NCI-H1048 (cell line): Measurements from ENCODE around the gene SCAPER.

Experiments
- DNase-seq: peaks from one replicate; lab custom pipeline; 2025; lab: John Stamatoyannopoulos, UW

SCAPER gene

DNA sequence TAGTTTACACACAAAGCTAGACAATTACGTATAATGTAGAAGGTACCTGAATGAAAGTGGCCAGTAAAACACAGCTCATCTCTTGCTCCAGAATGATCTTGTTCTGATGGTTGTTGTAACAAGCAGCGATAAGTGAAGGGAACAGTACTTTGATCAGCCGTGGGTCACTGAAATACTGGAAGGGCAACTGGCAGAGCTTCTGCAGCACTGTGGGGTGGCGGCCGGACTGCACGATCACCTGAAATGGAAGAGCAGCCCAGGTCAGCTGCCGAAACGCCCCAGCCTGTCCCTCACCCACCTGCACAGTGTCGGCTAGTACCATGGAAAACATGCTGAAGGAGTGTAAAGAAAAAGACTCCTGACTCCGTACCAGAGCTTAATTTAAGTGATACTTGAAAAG lies 551.2 kb downstream of the SCAPER start:
- DNase-seq, result no peak

- no peak for DNase-seq
These were observed 552.0 kb downstream of the SCAPER start for GRCh38 chr15:76353023-76353577.

- no peak for DNase-seq
These were observed 555.7 kb downstream of the SCAPER start for GRCh38 chr15:76349301-76350070.

GRCh38 chr15:76347482-76348055 lies 557.6 kb downstream of the SCAPER start:
- DNase-seq, result no peak

GRCh38 chr15:76346669-76347481 lies 558.3 kb downstream of the SCAPER start:
- DNase-seq, result no peak

DNA sequence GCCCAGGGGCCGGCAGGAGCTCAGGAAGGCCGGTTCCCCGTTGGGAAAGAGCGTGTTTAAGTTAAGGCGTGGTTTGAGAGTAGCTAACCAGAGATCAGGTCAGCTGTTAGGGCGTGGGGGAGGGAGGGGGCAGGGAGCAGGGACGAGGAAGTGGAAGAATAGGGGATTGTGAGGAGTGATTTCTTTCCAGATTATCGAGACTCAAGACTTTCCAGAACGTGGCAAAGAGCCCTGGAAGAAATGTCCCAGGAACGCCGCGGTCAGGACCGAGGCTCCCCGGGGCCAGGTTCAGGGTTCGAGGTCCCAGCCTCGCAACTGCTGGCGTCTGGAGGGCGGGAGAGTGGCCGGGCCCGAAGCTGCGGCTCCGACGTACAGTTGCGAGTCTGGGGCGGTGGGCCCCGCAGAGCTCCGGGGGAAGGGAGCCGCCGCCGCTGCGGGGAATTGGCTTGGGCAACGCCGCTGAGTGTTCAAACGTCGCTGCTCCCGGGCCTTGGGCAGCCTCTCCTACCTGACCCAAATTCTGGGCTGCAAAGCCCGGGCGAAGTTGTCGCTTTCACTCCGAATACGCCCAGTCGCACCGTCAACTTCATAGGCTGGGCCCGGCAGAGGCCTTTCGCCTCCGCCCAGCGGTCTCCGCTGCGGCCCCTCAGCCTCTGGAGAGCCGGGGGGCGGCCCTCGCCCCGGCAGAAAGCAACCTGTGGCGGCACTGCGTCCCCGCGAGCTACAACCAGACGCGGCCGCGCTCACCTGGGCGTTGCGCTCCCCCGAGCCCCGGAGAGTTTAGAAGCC lies 559.1 kb downstream of the SCAPER start:
- no peak for DNase-seq

- DNase-seq, result no peak
These were observed 559.6 kb downstream of the SCAPER start for GRCh38 chr15:76345583-76345879.

DNA sequence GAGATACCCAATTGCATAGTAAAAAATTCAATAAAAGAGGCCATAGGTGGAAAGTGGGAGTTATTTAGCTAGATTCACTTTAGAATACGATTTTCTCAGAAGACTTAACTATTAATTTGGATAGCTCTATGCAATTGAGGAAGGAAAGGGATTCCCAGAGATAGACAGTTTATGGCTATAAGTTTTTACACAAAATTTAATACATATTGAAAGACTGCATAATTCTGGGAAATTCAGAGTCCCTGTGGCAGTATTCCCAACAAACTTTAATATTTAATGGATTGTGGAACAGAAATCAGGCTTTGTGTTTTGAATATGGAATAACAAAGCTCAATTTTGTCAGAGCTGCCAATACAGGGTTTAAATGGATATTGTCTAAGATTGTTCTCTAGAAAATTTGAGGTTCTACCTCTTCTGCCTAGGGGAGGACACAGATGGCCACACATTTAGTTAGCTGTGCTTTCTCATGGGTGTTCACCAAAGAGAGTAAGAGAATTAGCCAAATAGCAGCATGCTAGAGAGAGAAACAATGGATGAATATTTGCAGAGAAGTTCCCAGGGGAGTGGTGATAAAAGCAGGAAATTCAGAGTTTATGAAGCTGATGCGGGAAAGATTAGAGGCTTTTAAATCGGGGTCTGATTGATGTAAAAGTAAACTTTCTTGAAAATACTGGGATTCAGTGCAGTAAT lies 560.1 kb downstream of the SCAPER start:
- DNase-seq, result no peak

DNA sequence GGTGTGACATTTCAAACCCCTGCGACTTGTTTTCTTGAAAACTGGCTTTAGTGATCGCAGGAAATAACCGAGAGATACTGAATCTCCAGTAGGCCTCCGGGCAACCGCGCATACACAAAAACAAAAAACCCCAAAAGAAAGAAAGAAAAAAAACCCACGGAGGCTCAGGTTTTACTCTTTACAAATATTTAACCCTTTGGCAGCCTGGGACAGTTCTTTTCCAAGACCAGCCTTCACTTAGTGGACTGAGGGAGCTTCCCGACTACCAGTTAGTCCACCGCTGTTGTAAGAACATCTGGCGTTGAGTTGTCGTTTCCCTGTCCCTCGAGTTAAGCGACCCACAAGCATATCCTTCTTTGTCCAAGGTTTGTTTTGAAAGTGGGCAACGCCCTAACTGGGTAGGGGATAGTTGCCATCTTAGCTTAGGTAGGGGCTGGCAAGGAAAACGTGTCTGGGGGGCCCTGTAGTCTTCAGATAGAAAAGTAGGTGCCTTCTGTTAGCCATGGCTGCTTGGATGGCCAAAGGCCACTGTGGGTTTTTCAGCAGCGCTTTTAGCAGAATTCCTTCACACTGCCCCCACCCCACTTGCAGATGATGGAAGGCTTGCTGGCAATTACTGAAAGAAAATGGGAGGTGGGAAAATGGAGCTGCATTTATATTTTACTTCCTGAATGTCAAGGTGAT lies 561.7 kb downstream of the SCAPER start:
- DNase-seq, result no peak

DNA sequence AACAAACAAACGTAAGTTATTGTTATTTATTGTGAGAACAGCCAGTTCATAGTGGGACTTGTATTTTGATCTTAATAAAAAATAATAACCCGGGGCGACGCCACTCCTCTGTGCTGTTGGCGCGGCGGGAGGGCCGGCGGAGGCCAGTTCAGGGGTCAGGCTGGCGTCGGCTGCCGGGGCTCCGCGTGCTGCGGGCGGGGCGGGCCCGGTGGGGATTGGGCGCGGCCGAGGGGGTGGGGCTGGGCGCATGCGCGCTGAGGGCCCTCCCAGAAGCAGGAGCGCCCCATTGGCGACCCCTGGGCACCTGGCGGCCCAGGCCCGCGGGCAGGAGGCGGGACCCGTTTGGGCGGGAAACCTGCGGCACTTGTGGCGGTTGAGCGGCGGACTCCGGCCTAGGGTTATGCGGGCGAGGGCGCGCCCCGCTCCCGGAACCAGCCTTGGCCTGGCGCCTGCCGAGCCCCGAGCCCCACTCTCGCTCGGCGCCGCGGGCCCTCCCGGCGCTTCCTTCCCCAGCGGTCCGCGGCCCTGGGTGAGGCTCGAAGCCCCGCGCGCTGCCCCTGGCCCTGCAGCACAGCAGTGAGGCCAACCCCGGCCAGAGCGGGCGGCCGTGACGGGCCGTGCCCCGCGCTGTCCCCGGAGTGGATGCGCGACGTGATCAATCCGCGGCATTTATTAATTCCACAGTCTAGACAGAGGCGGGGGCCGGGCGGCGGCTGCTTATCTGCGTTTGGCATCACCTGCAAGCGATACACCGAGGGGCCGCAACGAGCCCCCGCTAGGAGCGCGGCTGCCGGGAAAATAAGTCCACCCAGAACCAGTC lies 562.5 kb downstream of the SCAPER start:
- DNase-seq, result no peak

GRCh38 chr15:76342058-76342381 lies 563.1 kb downstream of the SCAPER start:
- DNase-seq, result no peak

GRCh38 chr15:76341366-76342057 lies 563.6 kb downstream of the SCAPER start:
- DNase-seq, result no peak

GRCh38 chr15:76340803-76341365 lies 564.3 kb downstream of the SCAPER start:
- DNase-seq, result no peak

GRCh38 chr15:76340198-76340802 lies 564.8 kb downstream of the SCAPER start:
- DNase-seq, result no peak

DNA sequence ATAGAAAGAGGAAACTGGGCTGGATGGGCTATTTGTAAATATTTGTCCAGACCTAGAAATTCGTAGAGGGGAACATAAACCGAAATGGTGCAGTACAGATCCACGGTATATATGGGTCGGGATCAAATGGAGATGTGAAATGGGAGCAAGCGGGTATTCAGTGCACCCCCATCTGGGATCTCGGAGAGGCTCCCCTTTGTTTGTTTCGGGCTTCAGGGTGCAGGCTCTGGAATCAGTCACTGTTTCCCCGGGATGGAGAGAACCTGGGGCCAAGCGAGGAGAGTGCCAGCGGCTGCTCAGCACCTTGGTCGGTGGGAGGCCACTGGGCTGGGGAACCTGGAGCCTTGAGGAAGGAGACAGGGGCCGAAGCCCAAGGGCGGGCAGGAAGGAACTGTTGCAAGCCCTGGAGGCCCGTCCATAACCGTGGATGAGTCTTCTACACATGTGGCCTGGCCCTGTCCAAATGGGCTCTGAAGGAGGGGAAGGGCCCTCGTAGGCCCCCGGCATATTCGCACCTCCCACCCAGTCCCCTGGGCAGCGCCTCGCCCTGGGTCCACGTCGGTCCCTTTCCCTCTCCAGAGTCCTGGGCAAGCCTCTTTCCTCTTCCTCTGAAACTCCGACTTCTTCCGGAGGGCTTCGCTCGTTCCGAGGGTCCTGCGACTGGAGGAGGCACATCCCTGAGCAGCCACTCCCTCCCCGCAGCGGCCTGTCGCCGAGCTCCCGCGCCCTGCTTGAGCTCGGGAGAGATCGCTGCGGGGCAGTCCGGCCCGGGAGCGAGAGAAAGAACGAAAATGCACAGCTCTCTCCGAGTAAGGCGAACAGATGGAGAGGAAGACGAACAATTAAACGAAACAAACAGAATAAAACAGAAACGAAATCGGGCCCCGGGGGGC lies 565.6 kb downstream of the SCAPER start:
- no peak for DNase-seq

GRCh38 chr15:76338486-76339304 lies 566.4 kb downstream of the SCAPER start:
- DNase-seq, result no peak
